Endothelial cell of umbilical vein (primary cell): ENCODE measurements around the gene ANXA2. TPM values are rescaled to one million over a fixed set of nuclear protein-coding genes. Genes with fewer than 3 reads are reported as not detected.
A peak's percentile ranks its signal among the peaks of the same experiment; 100 is the strongest.

Experiments
- BruUV-seq: library from RNA; stranded (reverse); fragments of 400-500 nt; replicated peaks from 2 replicates; lab custom pipeline; 2021; lab: Mats Ljungman, UMichigan
- CTCF ChIA-PET: fragments of 300-600, 350-600 bp; sonication (Branson Sonifier 250); formaldehyde crosslinking; loops from one replicate; lab custom pipeline; 2021; ENCODE audit warnings: antibody characterized with exemption, inconsistent platforms; lab: Charles Lee
- POLR2A ChIA-PET: fragments of 300-600, 350-600 bp; sonication (Branson Sonifier 250); formaldehyde crosslinking; loops from one replicate; lab custom pipeline; 2021; ENCODE audit warnings: antibody characterized with exemption, inconsistent platforms; lab: Charles Lee
- DNase-seq: peaks from one replicate; pipeline ENCODE4 v3.0.0-alpha.2; 2011; ENCODE audit warnings: low read depth, low spot score
- FAIRE-seq: peaks from 2 replicates; lab custom pipeline; 2011; peaks lifted over from hg19 to GRCh38; lab: Jason Lieb, UNC
- H2AFZ ChIP-seq: 2 replicates; pipeline ENCODE4 v1.6.0; 2012; ENCODE audit warnings: low read depth, low read length, control low read depth, inconsistent platforms
- H3K27ac ChIP-seq: 2 replicates; pipeline ENCODE4 v1.5.1; 2011; ENCODE audit warnings: low read depth, mild to moderate bottlenecking, control low read depth, low read length, moderate library complexity; ENCODE audit not compliant: insufficient read depth
- H3K27me3 ChIP-seq, 2 experiments: 2 replicates each; pipeline versions ENCODE4 v1.6.0 to v1.6.1; 2011; ENCODE audit warnings: low read length in 2 of 2, mixed read lengths in 1 of 2; ENCODE audit not compliant: control insufficient read depth in 2 of 2, insufficient read depth in 2 of 2
- H3K36me3 ChIP-seq, 2 experiments: 2 replicates in 1 of 2; 3 replicates in 1 of 2; pipeline ENCODE4 v1.5.1; 2011; ENCODE audit warnings: low read length in 2 of 2, mild to moderate bottlenecking in 1 of 2, moderate library complexity in 1 of 2; ENCODE audit not compliant: control insufficient read depth in 2 of 2, insufficient read depth in 2 of 2; ENCODE audit errors: extremely low read depth in 1 of 2
- H3K4me1 ChIP-seq: 3 replicates; pipeline ENCODE4 v1.5.1; 2011; ENCODE audit warnings: mild to moderate bottlenecking, low read length; ENCODE audit not compliant: control insufficient read depth, insufficient read depth; ENCODE audit errors: extremely low read depth
- H3K4me2 ChIP-seq: 2 replicates; pipeline ENCODE4 v1.6.1; 2011; ENCODE audit warnings: low read length, control low read depth, mixed read lengths; ENCODE audit not compliant: insufficient read depth
- H3K4me3 ChIP-seq, 3 experiments: fragments of 200-600 bp in 1 of 3; sonication (generic), shearing (Covaris generic) in 1 of 3; replicated peaks in 1 of 3; 2 replicates each; pipeline ENCODE4 v1.5.1; 2011 to 2016; ENCODE audit warnings: control low read depth in 3 of 3, low read length in 3 of 3, mild to moderate bottlenecking in 2 of 3, inconsistent platforms in 1 of 3, low read depth in 1 of 3, moderate library complexity in 1 of 3; ENCODE audit not compliant: insufficient read depth in 1 of 3
- H3K79me2 ChIP-seq: 2 replicates; pipeline ENCODE4 v1.6.0; 2012; ENCODE audit warnings: low read length, inconsistent platforms; ENCODE audit not compliant: control insufficient read depth, insufficient read depth
- H3K9ac ChIP-seq: replicated peaks from 2 replicates; pipeline ENCODE3; 2011; ENCODE audit warnings: low read length, control low read depth; ENCODE audit not compliant: insufficient read depth; ENCODE audit errors: extremely low read depth
- H3K9me1 ChIP-seq: replicated peaks from 3 replicates; pipeline ENCODE4 v1.6.0; 2011; ENCODE audit warnings: mild to moderate bottlenecking, low read length; ENCODE audit not compliant: control insufficient read depth, insufficient read depth; ENCODE audit errors: extremely low read depth
- H3K9me3 ChIP-seq: replicated peaks from 2 replicates; pipeline ENCODE4 v1.5.1; 2012; ENCODE audit warnings: low read length, inconsistent platforms; ENCODE audit not compliant: control insufficient read depth, insufficient read depth
- H4K20me1 ChIP-seq: replicated peaks from 2 replicates; pipeline ENCODE3; 2011; ENCODE audit warnings: mild to moderate bottlenecking, low read length; ENCODE audit not compliant: control insufficient read depth, insufficient read depth; ENCODE audit errors: extremely low read depth
- CTCF ChIP-seq, 2 donors: IDR thresholded peaks; 1 replicate in 1 of 2; 2 replicates in 1 of 2; pipeline ENCODE4 v1.5.1; 2011; ENCODE audit warnings: low read length in 2 of 2, mild to moderate bottlenecking in 2 of 2, moderate library complexity in 2 of 2, control low read depth in 1 of 2, inconsistent platforms in 1 of 2, low read depth in 1 of 2; ENCODE audit not compliant: insufficient read depth in 1 of 2; ENCODE audit errors: extremely low read depth in 1 of 2
- EZH2 ChIP-seq: IDR thresholded peaks from 2 replicates; pipeline ENCODE4 v1.6.1; 2012; ENCODE audit warnings: borderline replicate concordance, low read depth, mild to moderate bottlenecking, moderate library complexity, low read length, inconsistent platforms; ENCODE audit not compliant: severe bottlenecking
- FOS ChIP-seq: IDR thresholded peaks from 2 replicates; pipeline ENCODE4 v1.6.1; 2011; ENCODE audit warnings: mild to moderate bottlenecking, low read length, moderate library complexity, borderline replicate concordance; ENCODE audit not compliant: insufficient read depth
- GATA2 ChIP-seq: IDR thresholded peaks from 2 replicates; pipeline ENCODE4 v1.7.0; 2011; ENCODE audit warnings: low read depth, mild to moderate bottlenecking, moderate library complexity, mixed read lengths, low read length; ENCODE audit not compliant: insufficient read length, insufficient read depth
- JUN ChIP-seq: IDR thresholded peaks from 2 replicates; pipeline ENCODE4 v1.6.1; 2011; ENCODE audit warnings: borderline replicate concordance, low read depth; ENCODE audit not compliant: insufficient read length, insufficient read depth
- MAX ChIP-seq: IDR thresholded peaks from 2 replicates; pipeline ENCODE4 v1.6.1; 2011; ENCODE audit not compliant: insufficient read depth, insufficient read length
- MYC ChIP-seq: IDR thresholded peaks from one replicate; pipeline ENCODE4 v1.6.1; 2011; ENCODE audit warnings: mild to moderate bottlenecking, low read depth, low read length
- POLR2A ChIP-seq: IDR thresholded peaks from 2 replicates; pipeline ENCODE4 v1.6.1; 2012; ENCODE audit warnings: low read depth, mild to moderate bottlenecking, control low read depth, low read length
- POLR2AphosphoS5 ChIP-seq: IDR thresholded peaks from 2 replicates; pipeline ENCODE4 v1.6.1; 2012; ENCODE audit warnings: low read depth, mild to moderate bottlenecking, control low read depth, low read length, moderate library complexity; ENCODE audit not compliant: insufficient read depth
- dilution Hi-C: fragments of 300-500 bp; cut with MboI; formaldehyde crosslinking; loops from one replicate; pipeline ENCODE4 v1.15.0; 2019; ENCODE audit warnings: low sequenced_read_pairs; ENCODE audit not compliant: extremely low pct_ligation_motif_present
- intact Hi-C: fragments of 100-400 bp; cut with micrococcal nuclease; formaldehyde crosslinking; loops from one replicate; pipeline ENCODE4 v1.10.0; 2022
- polyA plus RNA-seq, 4 experiments: library from polyadenylated mRNA; depleted of rRNA in 3 of 4; stranded (reverse) in 3 of 4; unstranded in 1 of 4; fragments of >200 nt; gene quantifications; 2 replicates each; pipeline versions ENCODE4 v1.2.1 to v1.2.3, GENCODE V29; 2011 to 2012; ENCODE audit warnings: missing spikeins in 1 of 4
- total RNA-seq: library from RNA; stranded (reverse); gene quantifications from 2 replicates; pipeline ENCODE4 v1.2.3, GENCODE V29; 2021

The ANXA2 gene
- total and polyA plus RNA-seq, 2 donors (not counting 3 experiments of a cell fraction or from before 2014, with no cell fraction given) = 2,725 to 3,299 TPM

- TF ChIP-seq FOS = no peak
- no peak for TF ChIP-seq CTCF (IDR thresholded peaks at IDR 0.05; ENCODE audit: extremely low read depth in 1 of 2, insufficient read depth in 1 of 2, low read depth in 1 of 2, low read length in 2 of 2)
- TF ChIP-seq JUN = no peak
- no peak for TF ChIP-seq POLR2AphosphoS5
- no peak for TF ChIP-seq MYC
- TF ChIP-seq EZH2 = no peak
- TF ChIP-seq POLR2A = no peak
- no peak for TF ChIP-seq MAX
- TF ChIP-seq GATA2 = no peak
- Histone ChIP-seq H3K9ac (peak overlapping the region; percentile 2), H3K4me3 (no peak overlapping the region), H3K4me1 (peaks cover 45% of the 10 kb centered on the region), H3K9me3 (no peaks in the 10 kb centered on the region), H4K20me1 (no peaks in the 10 kb centered on the region), H3K36me3 (no peaks in the 10 kb centered on the region), H3K4me2 (peak overlapping the region; percentile 30), H3K27ac (peak overlapping the region; percentile 32), H3K9me1 (no peaks in the 10 kb centered on the region), H2AFZ (no peak overlapping the region), H3K79me2 (no peaks in the 10 kb centered on the region), H3K27me3 (no peaks in the 10 kb centered on the region)
- BruUV-seq = no TSS peak
- ChIA-PET CTCF (interaction anchor here (1.1 to 2.2 kb wide), 4 partner anchors 19 to 31 kb away, joined by 3 to 6 read pairs (median 4); no protein-coding TSS in a partner anchor), POLR2A (no interaction called here)
- dilution Hi-C loops = no loop called here
- FAIRE-seq (peak; percentile 46), DNase-seq (peak; percentile 64)
- intact Hi-C loops = loop anchor here (1.0 to 2.0 kb wide), 3 partner anchors 25 to 56 kb away; partner anchors contain the start of gene ICE2
Measured at GRCh38 chr15:60423537-60423936, 25.8 kb upstream of the ANXA2 start.
